Measurements from ENCODE around the gene CD82. TPM values are rescaled to one million over a fixed set of nuclear protein-coding genes. Genes with fewer than 3 reads are reported as not detected.

The CD82 gene
- total RNA-seq, 1 donor from 2014 or later: 4.4 TPM

DNA sequence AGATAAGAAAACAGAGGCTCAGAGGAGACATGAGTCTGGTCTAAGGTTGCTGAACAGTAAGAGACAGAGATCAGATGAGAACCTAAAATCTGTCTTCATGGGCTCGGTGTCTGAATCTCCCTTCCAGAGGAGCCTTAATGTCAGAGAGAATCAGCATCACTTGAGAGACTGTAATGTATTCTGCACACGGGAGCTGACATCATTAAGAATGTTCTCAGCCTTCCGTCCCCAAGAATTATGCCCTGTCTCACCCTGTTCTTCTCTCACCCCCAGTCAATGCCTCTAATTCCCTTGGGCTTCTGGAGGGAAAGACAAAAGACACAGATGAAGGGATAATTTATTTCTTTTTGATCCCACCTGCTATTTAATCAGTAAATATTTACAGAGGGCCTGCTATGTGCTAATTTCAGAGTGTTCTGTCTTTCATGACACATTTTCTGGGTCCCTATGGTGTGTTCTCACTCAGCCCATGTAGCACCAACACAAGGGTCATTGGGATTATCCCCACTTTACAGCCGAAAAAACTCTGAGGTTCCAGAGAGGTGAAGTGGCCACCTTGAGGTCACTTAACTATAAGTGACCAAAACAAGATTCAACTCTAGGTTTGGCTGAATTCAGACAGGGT is 61.8 kb downstream of the CD82 start:
- Mint-ChIP-seq H3K27ac (ENCODE audit: unreplicated experiment) (no peak overlapping the region), H3K4me1 (ENCODE audit: low read depth, unreplicated experiment) (peaks cover 16% of the 10 kb centered on the region), H3K36me3 (ENCODE audit: unreplicated experiment) (no peaks in the 10 kb centered on the region), H3K27me3 (ENCODE audit: unreplicated experiment) (peaks cover 2% of the 10 kb centered on the region), H3K4me3 (ENCODE audit: unreplicated experiment) (no peak overlapping the region), H3K9me3 (ENCODE audit: unreplicated experiment) (peaks cover 2% of the 10 kb centered on the region)
- no peak for DNase-seq
- TF ChIP-seq, protein P1, sequence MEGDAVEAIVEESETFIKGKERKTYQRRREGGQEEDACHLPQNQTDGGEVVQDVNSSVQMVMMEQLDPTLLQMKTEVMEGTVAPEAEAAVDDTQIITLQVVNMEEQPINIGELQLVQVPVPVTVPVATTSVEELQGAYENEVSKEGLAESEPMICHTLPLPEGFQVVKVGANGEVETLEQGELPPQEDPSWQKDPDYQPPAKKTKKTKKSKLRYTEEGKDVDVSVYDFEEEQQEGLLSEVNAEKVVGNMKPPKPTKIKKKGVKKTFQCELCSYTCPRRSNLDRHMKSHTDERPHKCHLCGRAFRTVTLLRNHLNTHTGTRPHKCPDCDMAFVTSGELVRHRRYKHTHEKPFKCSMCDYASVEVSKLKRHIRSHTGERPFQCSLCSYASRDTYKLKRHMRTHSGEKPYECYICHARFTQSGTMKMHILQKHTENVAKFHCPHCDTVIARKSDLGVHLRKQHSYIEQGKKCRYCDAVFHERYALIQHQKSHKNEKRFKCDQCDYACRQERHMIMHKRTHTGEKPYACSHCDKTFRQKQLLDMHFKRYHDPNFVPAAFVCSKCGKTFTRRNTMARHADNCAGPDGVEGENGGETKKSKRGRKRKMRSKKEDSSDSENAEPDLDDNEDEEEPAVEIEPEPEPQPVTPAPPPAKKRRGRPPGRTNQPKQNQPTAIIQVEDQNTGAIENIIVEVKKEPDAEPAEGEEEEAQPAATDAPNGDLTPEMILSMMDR (IDR thresholded peaks at IDR 0.05; ENCODE audit: partially characterized antibody, unreplicated experiment): no peak

DNA sequence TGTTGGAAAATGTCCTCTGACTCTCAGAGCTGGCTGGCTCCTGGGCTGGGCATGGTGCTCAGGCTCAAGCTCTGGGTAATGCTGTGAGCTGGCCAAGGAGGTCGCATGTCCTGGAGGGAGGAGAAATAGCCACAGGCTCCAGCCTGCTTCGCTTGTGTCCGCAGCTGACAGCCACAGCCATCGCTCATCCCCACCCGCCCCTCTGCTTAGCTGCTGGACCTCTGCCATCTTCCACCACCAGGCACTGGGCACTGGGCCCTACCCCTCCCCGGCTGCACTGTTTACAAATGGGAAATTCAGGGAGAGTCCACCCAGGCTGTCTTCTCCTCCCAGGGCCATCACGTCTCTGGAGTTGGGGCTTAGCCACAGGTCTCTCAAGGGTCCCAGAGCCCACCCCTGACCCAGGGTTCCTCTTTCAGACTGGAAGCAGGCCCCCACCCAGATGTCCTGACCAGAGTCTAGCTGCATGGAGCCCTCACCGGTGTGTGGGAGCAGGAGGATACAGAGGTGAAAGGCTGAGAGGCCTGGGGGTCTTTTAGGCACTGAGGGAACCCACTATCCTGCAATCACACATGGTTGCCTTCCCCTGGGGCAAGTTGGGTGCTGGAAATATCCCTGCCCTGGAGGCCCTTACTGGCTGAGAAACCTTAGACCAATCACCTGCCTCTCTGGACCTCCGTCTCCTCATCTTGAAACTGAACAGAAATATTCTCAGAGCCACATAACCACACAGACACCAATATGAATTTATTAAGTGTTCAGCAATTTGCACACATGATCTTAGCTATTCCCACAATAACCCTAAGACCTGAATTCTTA is 62.7 kb downstream of the CD82 start:
- Mint-ChIP-seq H3K27me3 (ENCODE audit: unreplicated experiment) (peaks cover 2% of the 10 kb centered on the region), H3K9me3 (ENCODE audit: unreplicated experiment) (peaks cover 2% of the 10 kb centered on the region), H3K4me3 (ENCODE audit: unreplicated experiment) (peak overlapping the region; percentile 36), H3K4me1 (ENCODE audit: low read depth, unreplicated experiment) (peaks cover 15% of the 10 kb centered on the region), H3K27ac (ENCODE audit: unreplicated experiment) (no peak overlapping the region), H3K36me3 (ENCODE audit: unreplicated experiment) (no peaks in the 10 kb centered on the region)
- TF ChIP-seq, protein P1 (IDR thresholded peaks at IDR 0.05; ENCODE audit: partially characterized antibody, unreplicated experiment): no peak
- no peak for DNase-seq

DNA sequence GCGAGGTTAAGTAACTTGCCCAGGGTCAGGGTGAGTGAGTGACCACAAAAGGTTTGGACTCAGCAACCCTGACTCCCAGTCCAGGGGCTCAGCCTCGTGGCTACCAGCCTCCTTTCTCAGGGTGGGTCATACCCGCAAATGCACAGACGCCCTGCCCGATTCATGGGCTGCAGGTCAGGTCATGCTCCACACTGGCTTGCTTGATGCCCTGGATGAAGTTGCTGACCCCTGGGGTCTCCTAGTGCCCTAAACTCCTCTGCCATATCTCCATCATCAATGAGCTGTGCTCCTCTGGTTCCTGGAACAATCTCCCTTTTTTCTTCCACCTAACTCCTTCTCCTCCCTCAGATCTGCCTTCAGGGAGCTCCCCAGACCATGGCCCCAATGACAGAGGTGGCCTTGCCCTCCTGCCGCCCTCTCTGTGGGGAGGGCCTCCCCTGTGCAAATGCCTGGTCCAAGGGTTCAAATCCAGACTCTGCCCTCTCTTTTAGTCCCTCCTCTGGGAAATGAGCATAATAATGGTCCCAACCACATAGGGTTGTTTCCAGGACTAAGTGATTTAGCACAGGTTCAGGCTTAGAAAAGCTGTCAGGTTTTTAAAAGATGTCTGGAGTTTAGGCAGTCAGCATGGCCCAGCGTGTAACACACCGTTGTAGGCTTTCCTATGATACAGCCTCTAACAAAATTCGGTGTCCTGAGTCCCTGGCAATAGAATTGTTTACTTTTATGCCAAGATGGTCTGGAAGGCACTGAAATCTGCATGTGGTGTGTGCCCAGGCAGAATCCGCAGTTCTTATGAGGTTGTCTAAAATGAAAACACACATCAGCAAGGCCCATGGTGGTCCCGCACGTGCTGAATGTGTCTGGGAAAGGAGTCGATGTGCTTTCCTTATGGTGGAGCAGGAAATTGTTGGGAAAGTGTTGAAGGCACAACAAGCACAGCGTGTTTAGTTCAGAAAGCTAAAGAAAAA is 63.6 kb downstream of the CD82 start:
- peaks cover 2% of the 10 kb centered on the region for H3K9me3 Mint-ChIP-seq (ENCODE audit: unreplicated experiment)
- H3K4me3 Mint-ChIP-seq (ENCODE audit: unreplicated experiment): no peak overlapping the region
- no peaks in the 10 kb centered on the region for H3K36me3 Mint-ChIP-seq (ENCODE audit: unreplicated experiment)
- H3K27me3 Mint-ChIP-seq (ENCODE audit: unreplicated experiment): peaks cover 2% of the 10 kb centered on the region
- peaks cover 11% of the 10 kb centered on the region for H3K4me1 Mint-ChIP-seq (ENCODE audit: low read depth, unreplicated experiment)
- H3K27ac Mint-ChIP-seq (ENCODE audit: unreplicated experiment): no peak overlapping the region
- no peak for DNase-seq
- TF ChIP-seq, protein P1 (IDR thresholded peaks at IDR 0.05; ENCODE audit: partially characterized antibody, unreplicated experiment): no peak

DNA sequence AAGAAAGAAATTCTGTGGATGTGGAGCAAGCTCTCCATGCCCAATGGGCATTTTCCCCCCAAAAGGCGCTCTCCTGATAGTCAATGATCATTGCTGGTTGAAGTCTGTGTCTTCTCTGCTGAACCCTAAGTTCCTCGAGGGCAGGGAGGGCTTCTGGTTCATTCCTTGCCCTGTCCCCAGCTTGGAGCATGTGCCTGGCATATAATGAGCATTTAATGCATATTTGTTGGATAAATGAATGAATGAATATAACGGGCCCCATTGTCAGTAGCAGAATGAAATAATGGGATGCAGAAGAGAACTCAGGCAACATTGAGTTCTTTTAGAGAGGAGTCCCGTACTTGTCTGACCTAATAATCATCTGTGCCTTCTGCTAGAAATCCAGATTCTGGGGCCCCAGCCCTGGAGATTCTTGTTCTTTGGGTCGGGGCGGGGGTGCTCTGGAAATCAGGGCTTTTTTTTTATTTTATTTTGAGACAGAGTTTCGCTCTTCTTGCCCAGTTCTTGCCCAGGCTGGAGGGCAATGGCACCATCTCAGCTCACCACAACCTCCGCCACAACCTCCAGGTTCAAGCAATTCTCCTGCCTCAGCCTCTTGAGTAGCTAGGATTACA is 64.4 kb downstream of the CD82 start:
- Mint-ChIP-seq H3K4me3 (ENCODE audit: unreplicated experiment) (no peak overlapping the region), H3K27me3 (ENCODE audit: unreplicated experiment) (peaks cover 2% of the 10 kb centered on the region), H3K9me3 (ENCODE audit: unreplicated experiment) (peaks cover 2% of the 10 kb centered on the region), H3K27ac (ENCODE audit: unreplicated experiment) (no peak overlapping the region), H3K36me3 (ENCODE audit: unreplicated experiment) (no peaks in the 10 kb centered on the region), H3K4me1 (ENCODE audit: low read depth, unreplicated experiment) (peaks cover 13% of the 10 kb centered on the region)
- DNase-seq: no peak
- TF ChIP-seq, protein P1 (IDR thresholded peaks at IDR 0.05; ENCODE audit: partially characterized antibody, unreplicated experiment): no peak

Data from glutamatergic neuron (in vitro differentiated cells).